NB4 (cell line): ENCODE measurements around the gene CADM3.

Source experiments
- DNase-seq: peaks from one replicate; pipeline ENCODE4 v3.0.0; 2010; ENCODE audit warnings: low read depth
- H3K4me3 ChIP-seq: one replicate; pipeline ENCODE4 v1.5.1; 2011; ENCODE audit warnings: mild to moderate bottlenecking, low read depth, low read length, moderate library complexity
- MYC ChIP-seq: IDR thresholded peaks from 2 replicates; pipeline ENCODE4 v1.6.1; 2011; ENCODE audit warnings: low read depth, low read length
- POLR2A ChIP-seq: IDR thresholded peaks from 2 replicates; pipeline ENCODE4 v1.6.1; 2011; ENCODE audit warnings: mild to moderate bottlenecking; ENCODE audit not compliant: insufficient read length; ENCODE audit errors: extremely low read depth
- TF ChIP-seq, protein P1 (sequence below): IDR thresholded peaks from one replicate; pipeline ENCODE4 v1.5.1; 2012; ENCODE audit warnings: low read depth, low read length
- TF ChIP-seq, protein P2 (sequence below): IDR thresholded peaks from 2 replicates; pipeline ENCODE4 v1.6.1; 2011; ENCODE audit warnings: low read depth, low read length

The CADM3 gene

DNA sequence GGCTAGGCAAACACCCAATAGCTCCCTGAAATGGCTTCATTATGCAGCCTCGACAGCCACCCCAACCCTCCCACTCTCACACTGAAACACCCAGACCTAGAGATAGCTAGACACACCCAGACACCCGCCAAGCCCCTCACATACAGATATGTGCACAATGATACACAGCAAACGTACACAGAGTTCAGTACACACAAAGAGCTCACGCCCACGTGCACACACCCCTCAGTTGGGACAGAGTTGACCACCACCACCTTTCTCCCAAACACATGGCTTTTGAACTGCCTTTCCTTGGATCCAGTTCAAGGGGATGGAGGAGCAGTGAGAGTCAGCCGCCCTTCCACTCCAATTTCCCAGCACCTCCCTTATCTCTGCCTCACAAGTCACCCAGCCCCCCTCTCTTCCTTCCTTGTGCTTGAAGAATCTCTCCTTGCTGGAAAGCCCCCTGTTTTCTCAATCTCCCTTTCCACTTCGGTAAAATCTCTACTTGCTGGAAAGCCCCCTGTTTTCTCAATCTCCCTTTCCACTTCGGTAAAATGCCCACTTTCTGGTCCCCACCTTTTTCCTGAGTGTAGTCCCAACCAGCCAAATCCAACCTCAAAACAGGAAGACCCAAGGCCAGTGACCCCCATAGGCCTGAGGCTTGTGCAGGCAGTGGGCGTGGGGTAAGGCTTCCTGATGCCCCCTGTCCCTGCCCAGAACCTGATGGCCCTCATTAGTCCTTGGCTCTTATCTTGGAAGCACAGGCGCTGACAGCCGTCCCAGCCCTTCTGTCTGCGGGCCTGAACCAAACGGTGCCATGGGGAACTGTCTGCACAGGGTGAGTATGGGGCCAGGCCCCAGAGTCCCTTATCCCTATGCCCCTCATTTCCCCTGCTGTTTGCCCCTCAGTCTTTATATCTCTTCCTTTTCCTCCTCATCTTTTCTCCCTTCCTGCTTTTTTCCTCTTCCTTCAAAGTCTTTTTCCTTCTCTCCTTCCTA, 33.0 kb downstream of the CADM3 start, which contains the start of gene ACKR1:
ACKR1 (plus strand) TSS at position 715 of the 981 bp plus-strand sequence; CDS start at position 800, 85 bp downstream.
- DNase-seq, result no peak
- TF ChIP-seq, protein P1, sequence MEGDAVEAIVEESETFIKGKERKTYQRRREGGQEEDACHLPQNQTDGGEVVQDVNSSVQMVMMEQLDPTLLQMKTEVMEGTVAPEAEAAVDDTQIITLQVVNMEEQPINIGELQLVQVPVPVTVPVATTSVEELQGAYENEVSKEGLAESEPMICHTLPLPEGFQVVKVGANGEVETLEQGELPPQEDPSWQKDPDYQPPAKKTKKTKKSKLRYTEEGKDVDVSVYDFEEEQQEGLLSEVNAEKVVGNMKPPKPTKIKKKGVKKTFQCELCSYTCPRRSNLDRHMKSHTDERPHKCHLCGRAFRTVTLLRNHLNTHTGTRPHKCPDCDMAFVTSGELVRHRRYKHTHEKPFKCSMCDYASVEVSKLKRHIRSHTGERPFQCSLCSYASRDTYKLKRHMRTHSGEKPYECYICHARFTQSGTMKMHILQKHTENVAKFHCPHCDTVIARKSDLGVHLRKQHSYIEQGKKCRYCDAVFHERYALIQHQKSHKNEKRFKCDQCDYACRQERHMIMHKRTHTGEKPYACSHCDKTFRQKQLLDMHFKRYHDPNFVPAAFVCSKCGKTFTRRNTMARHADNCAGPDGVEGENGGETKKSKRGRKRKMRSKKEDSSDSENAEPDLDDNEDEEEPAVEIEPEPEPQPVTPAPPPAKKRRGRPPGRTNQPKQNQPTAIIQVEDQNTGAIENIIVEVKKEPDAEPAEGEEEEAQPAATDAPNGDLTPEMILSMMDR, result no peak
- TF ChIP-seq, protein P2, sequence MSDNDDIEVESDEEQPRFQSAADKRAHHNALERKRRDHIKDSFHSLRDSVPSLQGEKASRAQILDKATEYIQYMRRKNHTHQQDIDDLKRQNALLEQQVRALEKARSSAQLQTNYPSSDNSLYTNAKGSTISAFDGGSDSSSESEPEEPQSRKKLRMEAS, result no peak
- no peak for TF ChIP-seq POLR2A
- no peak for TF ChIP-seq MYC
- H3K4me3 ChIP-seq, result no peak within 1 kb of the TSS

DNA sequence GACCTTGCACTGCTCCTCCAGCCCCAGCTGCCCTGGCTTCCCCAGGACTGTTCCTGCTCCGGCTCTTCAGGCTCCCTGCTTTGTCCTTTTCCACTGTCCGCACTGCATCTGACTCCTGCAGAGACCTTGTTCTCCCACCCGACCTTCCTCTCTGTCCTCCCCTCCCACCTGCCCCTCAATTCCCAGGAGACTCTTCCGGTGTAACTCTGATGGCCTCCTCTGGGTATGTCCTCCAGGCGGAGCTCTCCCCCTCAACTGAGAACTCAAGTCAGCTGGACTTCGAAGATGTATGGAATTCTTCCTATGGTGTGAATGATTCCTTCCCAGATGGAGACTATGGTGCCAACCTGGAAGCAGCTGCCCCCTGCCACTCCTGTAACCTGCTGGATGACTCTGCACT, 33.8 kb downstream of the CADM3 start:
- no peak for DNase-seq
- TF ChIP-seq POLR2A (no peak), MYC (no peak)
- TF ChIP-seq, protein P1, result no peak
- TF ChIP-seq, protein P2, result no peak
- no peak overlapping the region for H3K4me3 ChIP-seq

DNA sequence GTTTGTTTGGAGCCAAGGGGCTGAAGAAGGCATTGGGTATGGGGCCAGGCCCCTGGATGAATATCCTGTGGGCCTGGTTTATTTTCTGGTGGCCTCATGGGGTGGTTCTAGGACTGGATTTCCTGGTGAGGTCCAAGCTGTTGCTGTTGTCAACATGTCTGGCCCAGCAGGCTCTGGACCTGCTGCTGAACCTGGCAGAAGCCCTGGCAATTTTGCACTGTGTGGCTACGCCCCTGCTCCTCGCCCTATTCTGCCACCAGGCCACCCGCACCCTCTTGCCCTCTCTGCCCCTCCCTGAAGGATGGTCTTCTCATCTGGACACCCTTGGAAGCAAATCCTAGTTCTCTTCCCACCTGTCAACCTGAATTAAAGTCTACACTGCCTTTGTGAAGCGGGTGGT, 34.7 kb downstream of the CADM3 start:
- no peak overlapping the region for H3K4me3 ChIP-seq
- TF ChIP-seq, protein P2, result no peak
- TF ChIP-seq MYC, result no peak
- TF ChIP-seq, protein P1, result no peak
- no peak for TF ChIP-seq POLR2A
- no peak for DNase-seq

DNA sequence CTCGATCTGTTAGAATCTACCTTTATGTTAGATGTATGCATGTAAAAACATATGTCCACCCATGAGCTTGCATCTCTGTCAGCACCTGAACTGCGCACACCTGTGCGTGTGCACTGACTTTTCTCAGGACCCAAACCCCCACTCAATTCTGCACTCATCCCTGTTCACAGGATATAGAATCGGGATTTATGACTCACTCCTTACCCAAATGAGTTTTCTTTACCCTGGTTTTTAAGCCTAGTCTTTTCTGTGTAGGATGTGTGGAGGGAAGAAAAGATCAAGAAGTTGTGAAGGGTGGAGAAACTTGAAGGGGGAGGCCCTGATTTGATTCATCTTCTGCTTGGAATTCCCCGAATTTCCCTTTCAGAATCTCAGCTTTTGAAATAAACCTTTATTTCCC, 35.7 kb downstream of the CADM3 start:
- H3K4me3 ChIP-seq, result no peak overlapping the region
- TF ChIP-seq, protein P2, result no peak
- TF ChIP-seq, protein P1, result no peak
- no peak for TF ChIP-seq POLR2A
- TF ChIP-seq MYC, result no peak
- DNase-seq, result no peak

DNA sequence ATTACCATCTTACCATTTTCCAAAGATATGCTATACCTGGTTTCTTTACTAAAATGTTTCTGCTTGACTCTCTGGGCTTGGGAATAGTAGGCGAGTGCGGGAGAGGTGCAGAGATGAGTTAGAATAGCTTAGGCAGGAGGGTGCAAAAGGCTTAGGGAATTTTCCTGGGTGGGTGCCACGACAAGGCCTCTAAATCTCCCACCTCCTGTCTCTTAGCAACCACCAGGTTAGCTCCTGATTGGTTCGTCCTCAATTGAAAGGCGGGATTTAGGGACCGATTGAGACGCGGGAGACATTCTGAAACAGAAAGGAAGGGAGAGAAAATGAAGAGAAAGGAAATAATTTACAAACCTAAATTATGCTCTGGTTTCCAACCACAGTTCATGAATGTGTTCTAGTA, 36.4 kb downstream of the CADM3 start:
- H3K4me3 ChIP-seq, result no peak overlapping the region
- DNase-seq, result no peak

More for the DNA sequence above, 36.4 kb downstream of the CADM3 start:
- TF ChIP-seq MYC (no peak), POLR2A (no peak)
- TF ChIP-seq, protein P1, result no peak
- TF ChIP-seq, protein P2, result no peak
